CD4-positive, alpha-beta T cell (primary cell): ENCODE measurements around the gene WASL. TPM values are rescaled to one million over a fixed set of nuclear protein-coding genes. Genes with fewer than 3 reads are reported as not detected.
"Not testable (repeated sequence)": the region's sequence is repeated elsewhere in the genome, so short reads cannot be mapped to it uniquely, and the experiment has no call there.

Experiments used
- ATAC-seq: fragments of 200-7000 bp; cut with Tn5 transposase; one replicate; pipeline ENCODE4 v1.10.0; 2022; ENCODE audit warnings: mild to moderate bottlenecking; ENCODE audit not compliant: poor library complexity
- CTCF ChIA-PET: fragments of 350-600 bp; sonication (Branson Sonifier 250); formaldehyde crosslinking; loops from one replicate; lab custom pipeline; 2021; ENCODE audit warnings: antibody characterized with exemption, inconsistent platforms; lab: Charles Lee
- POLR2A ChIA-PET: fragments of 350-600 bp; sonication (Branson Sonifier 250); formaldehyde crosslinking; loops from one replicate; lab custom pipeline; 2021; ENCODE audit warnings: antibody characterized with exemption, inconsistent platforms; lab: Charles Lee
- DNase-seq, 14 experiments: peaks; one replicate each; pipeline ENCODE4 v3.0.0-alpha.2; 2013 to 2020; ENCODE audit warnings: mixed read lengths in 2 of 14
- H3K27ac ChIP-seq, 2 donors: one replicate each; pipeline versions ENCODE4 v1.5.1 to v1.7.0; 2013; ENCODE audit warnings: low read length in 2 of 2, low read depth in 1 of 2, mild to moderate bottlenecking in 1 of 2
- H3K27me3 ChIP-seq, 2 experiments: 1 replicate in 1 of 2; 2 replicates in 1 of 2; pipeline versions ENCODE4 v1.6.1 to v1.7.0; 2013; ENCODE audit warnings: low read length in 2 of 2, control low read depth in 1 of 2, mild to moderate bottlenecking in 1 of 2, moderate library complexity in 1 of 2; ENCODE audit not compliant: insufficient read depth in 2 of 2, control insufficient read depth in 1 of 2
- H3K36me3 ChIP-seq: one replicate; pipeline ENCODE4 v1.6.1; 2013; ENCODE audit warnings: low read length, control low read depth; ENCODE audit not compliant: insufficient read depth
- H3K4me1 ChIP-seq: one replicate; pipeline ENCODE4 v1.6.1; 2013; ENCODE audit warnings: low read length, control low read depth; ENCODE audit not compliant: insufficient read depth
- H3K4me3 ChIP-seq: one replicate; pipeline ENCODE4 v1.5.1; 2013; ENCODE audit warnings: mild to moderate bottlenecking, low read length, moderate library complexity
- H3K9me3 ChIP-seq, 2 experiments: 1 replicate in 1 of 2; 2 replicates in 1 of 2; pipeline versions ENCODE4 v1.6.1 to v1.7.0; 2013; ENCODE audit warnings: low read length in 2 of 2, mild to moderate bottlenecking in 2 of 2, control low read depth in 1 of 2, moderate library complexity in 1 of 2; ENCODE audit not compliant: control insufficient read depth in 1 of 2, insufficient read depth in 1 of 2
- H3K27ac Mint-ChIP-seq: one replicate; pipeline ENCODE4 v1.8.0; 2020; ENCODE audit warnings: mixed read lengths
- H3K27me3 Mint-ChIP-seq: one replicate; pipeline ENCODE4 v1.8.0; 2021; ENCODE audit warnings: mixed read lengths
- H3K36me3 Mint-ChIP-seq: one replicate; pipeline ENCODE4 v1.8.0; 2021; ENCODE audit warnings: low read depth, mixed read lengths
- H3K4me1 Mint-ChIP-seq: one replicate; pipeline ENCODE4 v1.8.0; 2021; ENCODE audit warnings: low read depth, mixed read lengths
- H3K4me3 Mint-ChIP-seq: one replicate; pipeline ENCODE4 v1.8.0; 2020; ENCODE audit warnings: mild to moderate bottlenecking, mixed read lengths
- H3K9me3 Mint-ChIP-seq: one replicate; pipeline ENCODE4 v1.8.0; 2020; ENCODE audit warnings: mixed read lengths
- CTCF ChIP-seq: fragments of 200-600 bp; IDR thresholded peaks from one replicate; pipeline ENCODE4 v1.8.0; 2022; ENCODE audit warnings: antibody characterized with exemption, mild to moderate bottlenecking
- intact Hi-C, 2 experiments: fragments of 100-400 bp; cut with DNase I in 1 of 2; cut with micrococcal nuclease in 1 of 2; formaldehyde crosslinking; loops; one replicate each; pipeline versions ENCODE4 v1.15.1 to v1.9.0; 2023 to 2025; cut with DNase I, micrococcal nuclease
- total RNA-seq, 174 experiments: library from RNA in 2 of 174; stranded (reverse) in 2 of 174; gene quantifications; one replicate each; pipeline ENCODE4 v1.2.3 and lab custom pipeline; 2021 to 2026

WASL gene
- total RNA-seq, 2 experiments from 2014 or later = 8.6 to 9.3 TPM

- ChIA-PET CTCF (no interaction called here), POLR2A (no interaction called here)
- peaks cover 86% of the 10 kb centered on the region for H3K4me1 Mint-ChIP-seq
- H3K27ac Mint-ChIP-seq = no peak overlapping the region
- Histone ChIP-seq H3K4me1 (peaks cover 7% of the 10 kb centered on the region), H3K9me3 (no peaks in the 10 kb centered on the region), H3K4me3 (no peak overlapping the region), H3K36me3 (no peaks in the 10 kb centered on the region), H3K27me3 (no peaks in the 10 kb centered on the region), H3K27ac (no peak overlapping the region)
- ATAC-seq = no peak
- no peak for TF ChIP-seq CTCF
- no peak overlapping the region for H3K4me3 Mint-ChIP-seq
- no peaks in the 10 kb centered on the region for H3K9me3 Mint-ChIP-seq
- intact Hi-C loops = no loop called here
- no peaks in the 10 kb centered on the region for H3K27me3 Mint-ChIP-seq
- no peak for DNase-seq
- peaks cover 15% of the 10 kb centered on the region for H3K36me3 Mint-ChIP-seq
Observed at GRCh38 chr7:123723913-123724312, 24.9 kb downstream of the WASL start.

- H3K27me3 Mint-ChIP-seq, H3K4me3 Mint-ChIP-seq, ATAC-seq, H3K27ac ChIP-seq, DNase-seq, H3K4me3 ChIP-seq, H3K9me3 Mint-ChIP-seq, H3K4me1 ChIP-seq, H3K27me3 ChIP-seq, H3K27ac Mint-ChIP-seq, H3K36me3 ChIP-seq, intact Hi-C loops, H3K9me3 ChIP-seq, CTCF ChIA-PET: not testable (repeated sequence)
- Mint-ChIP-seq H3K36me3 (peaks cover 13% of the 10 kb centered on the region), H3K4me1 (peaks cover 76% of the 10 kb centered on the region)
- POLR2A ChIA-PET = interaction anchor here (1.1 kb wide), 1 partner anchor 14 kb away, joined by 3 read pairs; no protein-coding TSS in a partner anchor
Observed at GRCh38 chr7:123720527-123720926, 28.3 kb downstream of the WASL start.

- Histone ChIP-seq H3K36me3 (peaks cover 2% of the 10 kb centered on the region), H3K9me3 (no peaks in the 10 kb centered on the region), H3K4me1 (peaks cover 7% of the 10 kb centered on the region), H3K27ac (no peak overlapping the region), H3K4me3 (no peak overlapping the region), H3K27me3 (no peaks in the 10 kb centered on the region)
- TF ChIP-seq CTCF = no peak
- H3K36me3 Mint-ChIP-seq = peaks cover 13% of the 10 kb centered on the region
- ATAC-seq (no peak), DNase-seq (no peak)
- CTCF ChIA-PET = no interaction called here
- intact Hi-C loops = no loop called here
- peaks cover 78% of the 10 kb centered on the region for H3K4me1 Mint-ChIP-seq
- no peaks in the 10 kb centered on the region for H3K9me3 Mint-ChIP-seq
- POLR2A ChIA-PET = interaction anchor here (1.1 to 1.6 kb wide), 2 partner anchors 16 to 30 kb away, joined by 3 to 8 read pairs; partner anchors contain the start of gene WASL
- H3K4me3 Mint-ChIP-seq = no peak overlapping the region
- H3K27me3 Mint-ChIP-seq = no peaks in the 10 kb centered on the region
- H3K27ac Mint-ChIP-seq = no peak overlapping the region
Observed at GRCh38 chr7:123719197-123719721, 29.5 kb downstream of the WASL start.

- intact Hi-C loops = no loop called here
- no peaks in the 10 kb centered on the region for H3K27me3 Mint-ChIP-seq
Observed at GRCh38 chr7:123718773-123719172, 30.0 kb downstream of the WASL start.

More at GRCh38 chr7:123718773-123719172, 30.0 kb downstream of the WASL start:
- no peaks in the 10 kb centered on the region for H3K9me3 ChIP-seq
- no peak for TF ChIP-seq CTCF
- Mint-ChIP-seq H3K36me3 (peaks cover 13% of the 10 kb centered on the region), H3K4me3 (no peak overlapping the region), H3K9me3 (no peaks in the 10 kb centered on the region), H3K4me1 (peaks cover 78% of the 10 kb centered on the region), H3K27ac (no peak overlapping the region)
- no peak for DNase-seq
- CTCF ChIA-PET = no interaction called here
- no peaks in the 10 kb centered on the region for H3K27me3 ChIP-seq
- ATAC-seq = no peak
- H3K36me3 ChIP-seq = peaks cover 2% of the 10 kb centered on the region
- no peak overlapping the region for H3K4me3 ChIP-seq
- POLR2A ChIA-PET = interaction anchor here (1.6 kb wide), 1 partner anchor 30 kb away, joined by 8 read pairs; the partner anchor contains the start of gene WASL
- H3K27ac ChIP-seq = no peak overlapping the region
- H3K4me1 ChIP-seq = peaks cover 7% of the 10 kb centered on the region
